H9 (cell line): ENCODE data around the gene TCTN3. TPM values are rescaled to one million over a fixed set of nuclear protein-coding genes. Genes with fewer than 3 reads are reported as not detected.

Experiments used
- DNase-seq: peaks from one replicate; pipeline ENCODE4 v3.0.0-alpha.2; 2017
- H2AFZ ChIP-seq: one replicate; pipeline ENCODE4 v1.6.1; 2013; ENCODE audit warnings: mild to moderate bottlenecking, low read length, control low read depth, moderate library complexity
- H2AK5ac ChIP-seq: 2 replicates; pipeline ENCODE4 v1.6.1; 2013; ENCODE audit warnings: low read length, control low read depth, mixed read lengths; ENCODE audit not compliant: insufficient read length
- H2BK120ac ChIP-seq: one replicate; pipeline ENCODE4 v1.6.1; 2013; ENCODE audit warnings: low read depth, mild to moderate bottlenecking, low read length, control low read depth, inconsistent platforms; ENCODE audit not compliant: poor library complexity, severe bottlenecking
- H2BK12ac ChIP-seq: 2 replicates; pipeline ENCODE4 v1.6.1; 2013; ENCODE audit warnings: low read length, control low read depth, mixed read lengths, low read depth; ENCODE audit not compliant: insufficient read length
- H2BK15ac ChIP-seq: 2 replicates; pipeline ENCODE4 v1.6.1; 2013; ENCODE audit warnings: low read depth, low read length, control low read depth
- H2BK20ac ChIP-seq: one replicate; pipeline ENCODE4 v1.6.1; 2013; ENCODE audit warnings: low read depth, mild to moderate bottlenecking, low read length, control low read depth, inconsistent platforms; ENCODE audit not compliant: poor library complexity, severe bottlenecking
- H2BK5ac ChIP-seq: 2 replicates; pipeline ENCODE4 v1.6.1; 2013; ENCODE audit warnings: low read length, control low read depth, mixed read lengths; ENCODE audit not compliant: insufficient read length
- H3K14ac ChIP-seq: 2 replicates; pipeline ENCODE4 v1.6.1; 2013; ENCODE audit warnings: low read length, control low read depth; ENCODE audit not compliant: insufficient read depth
- H3K18ac ChIP-seq: 2 replicates; pipeline ENCODE4 v1.6.1; 2013; ENCODE audit warnings: low read depth, mild to moderate bottlenecking, mixed read lengths, low read length, control low read depth; ENCODE audit not compliant: insufficient read length
- H3K23ac ChIP-seq: 2 replicates; pipeline ENCODE4 v1.6.1; 2013; ENCODE audit warnings: low read length, control low read depth, mixed read lengths, low read depth; ENCODE audit not compliant: insufficient read length
- H3K23me2 ChIP-seq: 2 replicates; pipeline ENCODE4 v1.6.1; 2013; ENCODE audit warnings: low read depth, mild to moderate bottlenecking, mixed read lengths, low read length, control low read depth; ENCODE audit not compliant: insufficient read length, poor library complexity, severe bottlenecking
- H3K27ac ChIP-seq: 2 replicates; pipeline ENCODE4 v1.5.1; 2013; ENCODE audit warnings: low read length, control low read depth, mixed read lengths, low read depth; ENCODE audit not compliant: insufficient read length
- H3K27me3 ChIP-seq: 2 replicates; pipeline ENCODE4 v1.6.1; 2013; ENCODE audit warnings: low read length, control low read depth, inconsistent platforms; ENCODE audit not compliant: insufficient read depth
- H3K4ac ChIP-seq: 2 replicates; pipeline ENCODE4 v1.6.1; 2013; ENCODE audit warnings: low read depth, mild to moderate bottlenecking, control low read depth, inconsistent platforms, low read length, moderate library complexity
- H3K4me1 ChIP-seq: 2 replicates; pipeline ENCODE4 v1.6.1; 2013; ENCODE audit warnings: low read length, control low read depth, inconsistent platforms; ENCODE audit not compliant: insufficient read depth
- H3K4me2 ChIP-seq: 2 replicates; pipeline ENCODE4 v1.6.1; 2013; ENCODE audit warnings: low read length, control low read depth, mixed read lengths; ENCODE audit not compliant: insufficient read length, insufficient read depth
- H3K56ac ChIP-seq: 2 replicates; pipeline ENCODE4 v1.6.1; 2013; ENCODE audit warnings: low read depth, mild to moderate bottlenecking, mixed read lengths, low read length, control low read depth; ENCODE audit not compliant: insufficient read length
- H3K79me1 ChIP-seq: 2 replicates; pipeline ENCODE4 v1.6.1; 2013; ENCODE audit warnings: low read depth, mild to moderate bottlenecking, moderate library complexity, low read length, control low read depth, inconsistent platforms; ENCODE audit not compliant: insufficient read depth, poor library complexity, severe bottlenecking
- H3K79me2 ChIP-seq: 2 replicates; pipeline ENCODE4 v1.6.1; 2013; ENCODE audit warnings: low read length, control low read depth, inconsistent platforms; ENCODE audit not compliant: insufficient read depth
- H3K9ac ChIP-seq: 2 replicates; pipeline ENCODE4 v1.6.1; 2013; ENCODE audit warnings: low read length, control low read depth, mixed read lengths; ENCODE audit not compliant: insufficient read length; ENCODE audit errors: extremely low read depth
- H3K9me3 ChIP-seq: one replicate; pipeline ENCODE4 v1.6.1; 2013; ENCODE audit warnings: low read depth, low read length, inconsistent platforms; ENCODE audit not compliant: control insufficient read depth
- H3T11ph ChIP-seq: one replicate; pipeline ENCODE4 v1.6.1; 2013; ENCODE audit warnings: mild to moderate bottlenecking, low read length, control low read depth, inconsistent platforms
- H4K20me1 ChIP-seq: one replicate; pipeline ENCODE4 v1.6.1; 2013; ENCODE audit not compliant: control insufficient read depth, insufficient read length, insufficient read depth
- H4K5ac ChIP-seq: 2 replicates; pipeline ENCODE4 v1.6.1; 2013; ENCODE audit warnings: low read depth, mild to moderate bottlenecking, mixed read lengths, low read length, control low read depth; ENCODE audit not compliant: insufficient read length
- H4K8ac ChIP-seq: replicated peaks from 2 replicates; pipeline ENCODE4 v1.6.1; 2013; ENCODE audit warnings: low read length, control low read depth, mixed read lengths, low read depth; ENCODE audit not compliant: insufficient read length
- H4K91ac ChIP-seq: 2 replicates; pipeline ENCODE4 v1.6.1; 2013; ENCODE audit warnings: low read depth, mild to moderate bottlenecking, moderate library complexity, mixed read lengths, low read length, control low read depth; ENCODE audit not compliant: insufficient read length
- H3K27ac Mint-ChIP-seq, 3 experiments: 2 replicates in 2 of 3; 3 replicates in 1 of 3; pipeline ENCODE4 v1.8.0; 2020 to 2021; ENCODE audit warnings: mixed read lengths in 3 of 3, mild to moderate bottlenecking in 1 of 3, moderate library complexity in 1 of 3
- H3K27me3 Mint-ChIP-seq: 2 replicates; pipeline ENCODE4 v1.8.0; 2021; ENCODE audit warnings: low read depth, mild to moderate bottlenecking, moderate library complexity, mixed read lengths
- H3K36me3 Mint-ChIP-seq, 3 experiments: 2 replicates in 2 of 3; 3 replicates in 1 of 3; pipeline ENCODE4 v1.8.0; 2020 to 2021; ENCODE audit warnings: low read depth in 3 of 3, mixed read lengths in 3 of 3; ENCODE audit not compliant: insufficient read depth in 1 of 3
- H3K4me1 Mint-ChIP-seq, 2 experiments: 2 replicates each; pipeline ENCODE4 v1.8.0; 2020; ENCODE audit warnings: mixed read lengths in 2 of 2
- H3K4me3 Mint-ChIP-seq, 2 experiments: 2 replicates in 1 of 2; 3 replicates in 1 of 2; pipeline ENCODE4 v1.8.0; 2020 to 2021; ENCODE audit warnings: mild to moderate bottlenecking in 2 of 2, mixed read lengths in 2 of 2, moderate library complexity in 1 of 2
- H3K9me3 Mint-ChIP-seq, 2 experiments: 2 replicates in 1 of 2; 3 replicates in 1 of 2; pipeline ENCODE4 v1.8.0; 2020; ENCODE audit warnings: mild to moderate bottlenecking in 2 of 2, mixed read lengths in 2 of 2, moderate library complexity in 1 of 2
- CTCF ChIP-seq: fragments of 200-600 bp; sonication (generic); conservative IDR thresholded peaks from 3 replicates; pipeline ENCODE4 v1.8.0; 2021; ENCODE audit warnings: antibody characterized with exemption, mild to moderate bottlenecking
- WGBS: extraction: QIAGEN DNeasy Blood & Tissue Kit; methylation state at CpG from one replicate; pipeline ENCODE4 v1.1.7; 2013; ENCODE audit warnings: missing lambda C conversion rate, low lambda C conversion rate, mixed read lengths; ENCODE audit not compliant: insufficient read length; ENCODE audit errors: extremely low coverage; 5-methylcytosine and 5-hydroxymethylcytosine counted together
- total RNA-seq: library from RNA; stranded (reverse); gene quantifications from 2 replicates; pipeline ENCODE4 v1.2.1, GENCODE V29; 2021

TCTN3 gene
- total RNA-seq, 1 experiment from 2014 or later: 37.3 TPM

DNA sequence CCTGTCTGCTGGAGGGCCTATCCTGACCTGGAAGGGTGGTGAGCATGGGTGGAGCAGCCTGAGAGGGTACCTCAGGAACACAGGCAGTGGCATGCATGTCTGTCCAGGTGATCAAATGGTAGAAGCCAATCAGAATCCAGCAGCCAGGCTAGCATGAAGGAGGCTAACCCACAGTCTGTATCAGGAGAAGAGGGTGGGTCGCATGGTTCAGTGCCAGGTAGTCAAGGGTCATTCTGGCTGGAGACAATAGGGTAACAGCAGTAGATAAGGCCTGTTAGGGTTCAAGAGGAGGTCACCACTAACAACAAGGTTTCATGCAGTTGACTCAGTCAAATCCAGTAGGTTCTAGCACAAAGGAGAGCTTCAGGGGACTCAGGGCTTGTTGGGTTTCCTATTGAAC lies 47.6 kb downstream of the TCTN3 start:
- H2AK5ac ChIP-seq: no peak overlapping the region
- H3K4me1 ChIP-seq: 0 out of 2 replicates have a peak, but pooled peaks cover 2% of the 10 kb centered on the region
- no peak overlapping the region for H4K91ac ChIP-seq
- no peak overlapping the region for H3K4me2 ChIP-seq
- H3K79me2 ChIP-seq: no peaks in the 10 kb centered on the region
- no peak overlapping the region for H2BK12ac ChIP-seq
- Mint-ChIP-seq H3K27ac (peak overlapping the region in 1 of 3 experiments; percentile 19; a peak in 1 of 7 replicates), H3K9me3 (peaks cover 2 to 4% of the 10 kb centered on the region in 2 experiments; a peak in 2 of 5 replicates), H3K4me1 (peaks cover 9% of the 10 kb centered on the region in 2 experiments), H3K4me3 (no peak overlapping the region), H3K36me3 (peaks cover 21 to 67% (median 56%) of the 10 kb centered on the region in 3 experiments), H3K27me3 (no peaks in the 10 kb centered on the region)
- no peaks in the 10 kb centered on the region for H4K20me1 ChIP-seq
- no peak overlapping the region for H3K27ac ChIP-seq
- no peaks in the 10 kb centered on the region for H3K9me3 ChIP-seq
- no peak overlapping the region for H3K14ac ChIP-seq
- no peak overlapping the region for H2BK120ac ChIP-seq
- no peak overlapping the region for H2BK5ac ChIP-seq
- TF ChIP-seq CTCF: no peak
- DNase-seq: no peak
- H3K18ac ChIP-seq: no peak overlapping the region
- H3K23ac ChIP-seq: no peak overlapping the region
- H3K27me3 ChIP-seq: no peaks in the 10 kb centered on the region
- H3K56ac ChIP-seq: no peak overlapping the region
- H3T11ph ChIP-seq: no peak overlapping the region
- no CpG with 5 or more reads among the region's 1 CpG for WGBS
- no peak overlapping the region for H3K9ac ChIP-seq
- no peak overlapping the region for H4K8ac ChIP-seq
- H2BK15ac ChIP-seq: no peak overlapping the region
- no peak overlapping the region for H2BK20ac ChIP-seq
- H2AFZ ChIP-seq: no peak overlapping the region
- no peak overlapping the region for H4K5ac ChIP-seq
- H3K23me2 ChIP-seq: no peaks in the 10 kb centered on the region
- no peaks in the 10 kb centered on the region for H3K79me1 ChIP-seq
- no peak overlapping the region for H3K4ac ChIP-seq
